H1 (cell line): ENCODE data around the gene INSYN1.

Experiments used
- ASH2L ChIP-seq: fragments of 200-600, 300-600 bp; sonication (generic); IDR thresholded peaks from one replicate; pipeline ENCODE4 v1.7.1; 2017; ENCODE audit warnings: low read length
- HDAC2 ChIP-seq, 2 experiments: fragments of 300-600 bp in 1 of 2; sonication (generic) in 1 of 2; IDR thresholded peaks; 2 replicates each; pipeline ENCODE4 v1.6.1; 2011 to 2012; ENCODE audit warnings: low read depth in 2 of 2, low read length in 2 of 2, mild to moderate bottlenecking in 2 of 2, moderate library complexity in 2 of 2, borderline replicate concordance in 1 of 2, inconsistent platforms in 1 of 2
- JUND ChIP-seq: IDR thresholded peaks from 2 replicates; pipeline ENCODE4 v1.6.1; 2011; ENCODE audit warnings: mild to moderate bottlenecking, improper control_type of control experiment, low read length
- NANOG ChIP-seq: IDR thresholded peaks from 2 replicates; pipeline ENCODE4 v1.6.1; 2011; ENCODE audit warnings: low read length, low read depth, mild to moderate bottlenecking, inconsistent platforms; ENCODE audit not compliant: insufficient read depth, poor library complexity, severe bottlenecking
- RBBP5 ChIP-seq: IDR thresholded peaks from 2 replicates; pipeline ENCODE4 v1.7.1; 2012; ENCODE audit warnings: low read depth, mild to moderate bottlenecking, inconsistent platforms, low read length, moderate library complexity, borderline replicate concordance
- SP2 ChIP-seq: IDR thresholded peaks from 2 replicates; pipeline ENCODE4 v1.6.1; 2012; ENCODE audit warnings: mild to moderate bottlenecking, low read length, inconsistent platforms
- TAF1 ChIP-seq: IDR thresholded peaks from 2 replicates; pipeline ENCODE4 v1.6.1; 2011; ENCODE audit warnings: mild to moderate bottlenecking, low read depth, low read length
- TF ChIP-seq, protein P1 (sequence below): IDR thresholded peaks from 2 replicates; pipeline ENCODE4 v1.6.1; 2012; ENCODE audit warnings: low read length, inconsistent platforms
- TF ChIP-seq, protein P2 (sequence below), 3 experiments: IDR thresholded peaks; 1 replicate in 2 of 3; 2 replicates in 1 of 3; pipeline versions ENCODE4 v1.5.1 to v1.6.1; 2011; ENCODE audit warnings: low read length in 3 of 3, mild to moderate bottlenecking in 3 of 3, inconsistent platforms in 2 of 3, low read depth in 1 of 3, moderate library complexity in 1 of 3; ENCODE audit not compliant: insufficient read depth in 1 of 3; ENCODE audit errors: control extremely low read depth in 1 of 3

DNA sequence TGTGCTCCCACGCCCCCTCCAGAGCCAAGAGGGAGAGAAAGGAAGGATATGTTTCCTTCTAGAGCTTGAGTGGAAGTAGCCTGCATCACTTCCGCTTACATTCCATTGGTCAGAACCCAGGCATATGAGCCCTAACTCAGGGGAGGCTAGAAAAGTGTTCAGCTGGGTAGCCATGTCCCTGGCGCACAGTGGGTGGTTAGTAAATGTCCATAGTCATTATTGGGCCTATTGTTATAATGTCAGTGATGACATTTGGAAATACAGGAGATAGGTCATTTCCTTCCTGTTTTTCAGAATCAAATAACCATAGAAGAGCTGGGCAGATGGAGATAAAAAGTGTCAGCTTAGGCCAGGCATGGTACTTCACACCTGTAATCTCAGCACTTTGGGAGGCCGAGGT lies 41.6 kb downstream of the INSYN1 start:
- TF ChIP-seq RBBP5 (no peak), JUND (no peak), NANOG (no peak), TAF1 (no peak), SP2 (no peak), ASH2L (no peak), HDAC2 (IDR thresholded peaks at IDR 0.05; ENCODE audit: borderline replicate concordance in 1 of 2, low read depth in 2 of 2, low read length in 2 of 2) (no peak)
- TF ChIP-seq, protein P1, sequence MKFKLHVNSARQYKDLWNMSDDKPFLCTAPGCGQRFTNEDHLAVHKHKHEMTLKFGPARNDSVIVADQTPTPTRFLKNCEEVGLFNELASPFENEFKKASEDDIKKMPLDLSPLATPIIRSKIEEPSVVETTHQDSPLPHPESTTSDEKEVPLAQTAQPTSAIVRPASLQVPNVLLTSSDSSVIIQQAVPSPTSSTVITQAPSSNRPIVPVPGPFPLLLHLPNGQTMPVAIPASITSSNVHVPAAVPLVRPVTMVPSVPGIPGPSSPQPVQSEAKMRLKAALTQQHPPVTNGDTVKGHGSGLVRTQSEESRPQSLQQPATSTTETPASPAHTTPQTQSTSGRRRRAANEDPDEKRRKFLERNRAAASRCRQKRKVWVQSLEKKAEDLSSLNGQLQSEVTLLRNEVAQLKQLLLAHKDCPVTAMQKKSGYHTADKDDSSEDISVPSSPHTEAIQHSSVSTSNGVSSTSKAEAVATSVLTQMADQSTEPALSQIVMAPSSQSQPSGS, result no peak
- TF ChIP-seq, protein P2, sequence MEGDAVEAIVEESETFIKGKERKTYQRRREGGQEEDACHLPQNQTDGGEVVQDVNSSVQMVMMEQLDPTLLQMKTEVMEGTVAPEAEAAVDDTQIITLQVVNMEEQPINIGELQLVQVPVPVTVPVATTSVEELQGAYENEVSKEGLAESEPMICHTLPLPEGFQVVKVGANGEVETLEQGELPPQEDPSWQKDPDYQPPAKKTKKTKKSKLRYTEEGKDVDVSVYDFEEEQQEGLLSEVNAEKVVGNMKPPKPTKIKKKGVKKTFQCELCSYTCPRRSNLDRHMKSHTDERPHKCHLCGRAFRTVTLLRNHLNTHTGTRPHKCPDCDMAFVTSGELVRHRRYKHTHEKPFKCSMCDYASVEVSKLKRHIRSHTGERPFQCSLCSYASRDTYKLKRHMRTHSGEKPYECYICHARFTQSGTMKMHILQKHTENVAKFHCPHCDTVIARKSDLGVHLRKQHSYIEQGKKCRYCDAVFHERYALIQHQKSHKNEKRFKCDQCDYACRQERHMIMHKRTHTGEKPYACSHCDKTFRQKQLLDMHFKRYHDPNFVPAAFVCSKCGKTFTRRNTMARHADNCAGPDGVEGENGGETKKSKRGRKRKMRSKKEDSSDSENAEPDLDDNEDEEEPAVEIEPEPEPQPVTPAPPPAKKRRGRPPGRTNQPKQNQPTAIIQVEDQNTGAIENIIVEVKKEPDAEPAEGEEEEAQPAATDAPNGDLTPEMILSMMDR (IDR thresholded peaks at IDR 0.05; ENCODE audit: control extremely low read depth in 1 of 3, insufficient read depth in 1 of 3, low read depth in 1 of 3, low read length in 3 of 3), result no peak
